ENCODE results near the gene CDYL.

Gene CDYL

GRCh38 chr6:4774715-4775493 lies 1.3 kb upstream of the CDYL start:
- DNase-seq: peak; percentile 47

- peak; percentile 84 for DNase-seq
Observed at GRCh38 chr6:4775494-4776130, 592 bp upstream of the CDYL start.

- DNase-seq: peak; percentile 65
Observed at GRCh38 chr6:4776493-4777393, 539 bp downstream of the CDYL start.

GRCh38 chr6:4777394-4777935 lies 1.3 kb downstream of the CDYL start:
- DNase-seq: peak; percentile 40

GRCh38 chr6:4778086-4778485 lies 1.9 kb downstream of the CDYL start:
- peak; percentile 49 for DNase-seq

GRCh38 chr6:4780360-4780812 lies 4.2 kb downstream of the CDYL start:
- no peak for DNase-seq

GRCh38 chr6:4781426-4781825 lies 5.2 kb downstream of the CDYL start:
- no peak for DNase-seq

GRCh38 chr6:4781967-4782575 lies 5.9 kb downstream of the CDYL start:
- no peak for DNase-seq

- DNase-seq: no peak
Observed at GRCh38 chr6:4786996-4787395, 10.8 kb downstream of the CDYL start.

- DNase-seq: no peak
Observed at GRCh38 chr6:4788482-4788881, 12.3 kb downstream of the CDYL start.

- no peak for DNase-seq
Observed at GRCh38 chr6:4788953-4789584, 12.9 kb downstream of the CDYL start.

- no peak for DNase-seq
Observed at GRCh38 chr6:4790158-4790899, 14.1 kb downstream of the CDYL start.

- DNase-seq: peak; percentile 61
Observed at GRCh38 chr6:4794140-4794707, 18.0 kb downstream of the CDYL start.

GRCh38 chr6:4797587-4797986 lies 21.4 kb downstream of the CDYL start:
- DNase-seq: no peak

GRCh38 chr6:4799912-4800311 lies 23.7 kb downstream of the CDYL start:
- DNase-seq: no peak

GRCh38 chr6:4800662-4801061 lies 24.5 kb downstream of the CDYL start:
- DNase-seq: no peak

- DNase-seq: no peak
Observed at GRCh38 chr6:4801491-4802110, 25.4 kb downstream of the CDYL start.

- no peak for DNase-seq
Observed at GRCh38 chr6:4802312-4802935, 26.2 kb downstream of the CDYL start.

GRCh38 chr6:4803343-4803744 lies 27.1 kb downstream of the CDYL start:
- DNase-seq: no peak

- no peak for DNase-seq
Observed at GRCh38 chr6:4804095-4804494, 27.9 kb downstream of the CDYL start.
